ENCODE data around the gene TCF4. TPM values are rescaled to one million over a fixed set of nuclear protein-coding genes. Genes with fewer than 3 reads are reported as not detected.

TCF4 gene
- total RNA-seq, 1 donor from 2014 or later: 143 TPM

DNA sequence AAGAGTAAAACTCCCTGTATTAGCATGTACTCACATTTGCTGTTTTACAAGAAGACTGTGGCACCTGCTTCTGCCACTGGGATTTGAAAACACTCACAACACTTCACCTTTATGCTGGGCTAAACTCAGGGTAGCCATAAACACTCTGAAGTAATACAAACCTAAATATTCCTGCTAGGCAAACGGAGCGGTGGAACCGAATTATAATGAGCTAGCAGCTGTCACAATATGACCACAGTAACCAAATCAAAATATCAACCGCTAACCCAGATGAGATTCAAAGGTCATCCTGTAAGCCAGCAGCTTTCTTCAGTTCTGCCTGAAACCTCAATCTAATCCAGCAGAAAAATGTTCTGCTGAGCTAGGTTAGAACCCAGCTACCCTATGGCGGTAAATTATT is 132.1 kb downstream of the TCF4 start:
- no peak overlapping the region for H3K4me3 ChIP-seq
- H3K4me1 ChIP-seq: no peaks in the 10 kb centered on the region
- H3K27me3 ChIP-seq: no peaks in the 10 kb centered on the region
- DNase-seq (no peak), ATAC-seq (no peak)
- H3K27ac ChIP-seq: no peak overlapping the region
- TF ChIP-seq, protein P1, sequence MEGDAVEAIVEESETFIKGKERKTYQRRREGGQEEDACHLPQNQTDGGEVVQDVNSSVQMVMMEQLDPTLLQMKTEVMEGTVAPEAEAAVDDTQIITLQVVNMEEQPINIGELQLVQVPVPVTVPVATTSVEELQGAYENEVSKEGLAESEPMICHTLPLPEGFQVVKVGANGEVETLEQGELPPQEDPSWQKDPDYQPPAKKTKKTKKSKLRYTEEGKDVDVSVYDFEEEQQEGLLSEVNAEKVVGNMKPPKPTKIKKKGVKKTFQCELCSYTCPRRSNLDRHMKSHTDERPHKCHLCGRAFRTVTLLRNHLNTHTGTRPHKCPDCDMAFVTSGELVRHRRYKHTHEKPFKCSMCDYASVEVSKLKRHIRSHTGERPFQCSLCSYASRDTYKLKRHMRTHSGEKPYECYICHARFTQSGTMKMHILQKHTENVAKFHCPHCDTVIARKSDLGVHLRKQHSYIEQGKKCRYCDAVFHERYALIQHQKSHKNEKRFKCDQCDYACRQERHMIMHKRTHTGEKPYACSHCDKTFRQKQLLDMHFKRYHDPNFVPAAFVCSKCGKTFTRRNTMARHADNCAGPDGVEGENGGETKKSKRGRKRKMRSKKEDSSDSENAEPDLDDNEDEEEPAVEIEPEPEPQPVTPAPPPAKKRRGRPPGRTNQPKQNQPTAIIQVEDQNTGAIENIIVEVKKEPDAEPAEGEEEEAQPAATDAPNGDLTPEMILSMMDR (IDR thresholded peaks at IDR 0.05): no peak
- H3K36me3 ChIP-seq: no peaks in the 10 kb centered on the region
- intact Hi-C loops (cut with DNase I): no loop called here
- H3K9me3 ChIP-seq: no peaks in the 10 kb centered on the region

DNA sequence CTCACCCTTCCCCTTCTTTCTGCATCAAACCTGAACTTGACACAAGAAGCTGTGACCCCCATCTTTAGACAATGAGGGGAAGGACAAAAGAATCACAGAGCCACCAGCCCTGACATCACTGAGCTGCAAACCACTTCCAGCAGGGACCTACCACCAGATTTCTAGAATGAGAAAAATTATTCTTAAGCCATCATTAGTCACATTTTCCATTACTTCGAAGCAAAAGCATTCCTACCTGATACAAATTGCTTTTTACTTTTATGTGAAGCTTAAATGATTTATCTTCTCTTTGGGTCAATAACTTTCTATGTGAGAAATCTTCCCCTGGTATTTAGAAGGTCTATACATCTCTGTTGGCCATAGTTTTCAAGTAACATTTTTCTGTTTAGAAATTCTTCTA is 134.8 kb downstream of the TCF4 start:
- no peak overlapping the region for H3K27ac ChIP-seq
- no peaks in the 10 kb centered on the region for H3K4me1 ChIP-seq
- no peaks in the 10 kb centered on the region for H3K27me3 ChIP-seq
- no peaks in the 10 kb centered on the region for H3K9me3 ChIP-seq
- ATAC-seq (no peak), DNase-seq (no peak)
- intact Hi-C loops (cut with DNase I): no loop called here
- H3K36me3 ChIP-seq: no peaks in the 10 kb centered on the region
- TF ChIP-seq, protein P1 (IDR thresholded peaks at IDR 0.05): no peak
- no peak overlapping the region for H3K4me3 ChIP-seq

DNA sequence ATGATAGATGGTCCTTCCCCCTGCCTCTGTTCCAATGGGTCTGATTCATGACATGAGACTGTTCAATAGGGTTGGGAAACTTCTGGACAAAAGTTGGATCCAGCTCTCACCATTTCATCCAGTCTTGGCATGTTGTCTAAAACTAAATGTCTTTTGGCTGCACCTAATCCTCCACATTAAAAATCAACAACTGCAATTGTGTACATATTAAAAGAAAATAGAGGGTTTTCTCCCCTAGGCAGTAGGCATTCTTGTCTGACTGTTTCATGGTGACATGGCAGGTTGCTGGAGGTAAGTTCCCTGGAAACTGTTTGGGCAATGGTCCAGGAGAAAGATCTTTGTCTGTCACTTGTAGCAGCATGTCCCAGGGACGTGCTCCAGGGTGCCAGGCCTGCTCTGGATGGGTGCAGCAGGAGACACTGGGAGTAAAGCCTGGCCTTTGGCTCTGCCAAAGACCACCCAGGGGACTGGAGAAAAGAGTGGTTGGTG is 135.8 kb downstream of the TCF4 start:
- intact Hi-C loops (cut with DNase I): no loop called here
- TF ChIP-seq, protein P1 (IDR thresholded peaks at IDR 0.05): no peak
- DNase-seq (no peak), ATAC-seq (no peak)
- Histone ChIP-seq H3K36me3 (no peaks in the 10 kb centered on the region), H3K27ac (no peak overlapping the region), H3K9me3 (no peaks in the 10 kb centered on the region), H3K4me1 (no peaks in the 10 kb centered on the region), H3K27me3 (no peaks in the 10 kb centered on the region), H3K4me3 (no peak overlapping the region)

DNA sequence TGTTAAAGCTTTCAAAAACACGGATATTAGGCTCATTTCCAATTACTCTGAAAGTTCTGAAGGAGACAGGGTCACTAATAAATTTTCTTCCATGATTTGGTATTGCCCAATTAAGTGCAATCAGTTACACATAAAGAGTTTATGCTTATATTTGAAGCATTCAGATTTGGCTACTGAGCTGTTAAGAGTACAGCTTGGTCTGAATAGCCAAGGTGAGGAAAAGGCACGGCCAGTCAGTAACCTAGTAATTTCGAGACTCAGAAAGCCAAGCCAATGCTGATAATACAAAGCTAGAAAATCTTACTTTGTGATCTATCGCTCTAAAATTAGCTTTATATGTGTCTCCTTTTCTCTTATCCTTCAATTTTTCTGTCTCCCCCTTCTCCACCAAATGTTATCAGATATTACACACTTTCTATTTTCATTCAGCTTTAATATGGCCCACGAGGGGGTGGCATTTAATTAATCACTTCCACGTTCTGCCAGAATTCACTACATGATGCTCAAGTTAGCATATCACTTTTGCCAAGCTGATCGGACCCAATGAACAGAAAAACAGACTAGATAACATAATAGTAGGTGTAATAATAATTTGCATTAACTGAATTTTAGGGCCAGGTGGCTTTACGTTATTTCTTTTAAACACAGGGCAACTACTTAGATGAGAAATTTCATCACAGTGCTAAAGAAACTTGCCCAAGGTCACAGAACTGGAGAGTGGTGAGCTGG is 138.4 kb downstream of the TCF4 start:
- Histone ChIP-seq H3K27ac (no peak overlapping the region), H3K9me3 (no peaks in the 10 kb centered on the region), H3K27me3 (no peaks in the 10 kb centered on the region), H3K4me1 (no peaks in the 10 kb centered on the region), H3K4me3 (no peak overlapping the region), H3K36me3 (no peaks in the 10 kb centered on the region)
- intact Hi-C loops (cut with DNase I): no loop called here
- no peak for DNase-seq
- TF ChIP-seq, protein P1 (IDR thresholded peaks at IDR 0.05): no peak
- no peak for ATAC-seq

DNA sequence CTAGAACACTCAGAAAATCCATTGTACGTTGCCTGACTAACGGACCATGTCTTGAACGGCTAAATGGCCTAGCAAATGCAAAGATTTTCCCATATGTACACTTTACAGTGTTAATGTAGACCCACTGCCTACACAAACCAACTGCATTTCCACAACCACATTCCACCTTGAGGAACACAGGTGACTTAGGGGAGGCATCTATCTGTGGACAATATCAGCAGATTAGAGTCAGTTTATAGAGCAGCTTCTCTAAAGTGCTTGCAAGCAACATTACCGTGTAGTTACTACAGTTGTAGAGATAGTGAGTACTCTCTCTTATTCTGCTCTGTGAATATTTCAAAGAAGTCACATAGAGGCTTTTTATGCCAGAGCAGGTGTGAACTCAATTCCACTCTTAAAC is 139.6 kb downstream of the TCF4 start:
- TF ChIP-seq, protein P1 (IDR thresholded peaks at IDR 0.05): no peak
- no peak for DNase-seq
- Histone ChIP-seq H3K9me3 (no peaks in the 10 kb centered on the region), H3K36me3 (no peaks in the 10 kb centered on the region), H3K4me1 (no peaks in the 10 kb centered on the region), H3K27ac (no peak overlapping the region), H3K4me3 (no peak overlapping the region), H3K27me3 (no peaks in the 10 kb centered on the region)
- intact Hi-C loops (cut with DNase I): no loop called here
- ATAC-seq: no peak

DNA sequence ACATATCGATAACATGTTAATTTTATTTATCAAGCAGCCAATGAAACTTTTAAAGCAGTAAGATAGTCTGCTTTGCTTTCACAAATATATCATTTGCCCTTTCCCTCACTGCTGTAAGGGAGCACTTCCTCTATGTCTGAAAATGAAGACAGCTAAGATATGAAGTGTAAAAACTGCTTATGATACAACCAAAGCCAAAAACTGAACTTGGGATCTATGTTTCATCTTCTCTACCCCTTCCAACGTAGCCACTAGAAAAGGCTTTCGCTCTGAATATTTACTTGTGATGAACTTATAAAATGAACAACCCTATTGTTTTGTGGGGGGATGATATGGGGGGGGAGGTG is 140.3 kb downstream of the TCF4 start:
- H3K27ac ChIP-seq: no peak overlapping the region
- H3K4me1 ChIP-seq: no peaks in the 10 kb centered on the region
- intact Hi-C loops (cut with DNase I): no loop called here
- DNase-seq (no peak), ATAC-seq (no peak)
- TF ChIP-seq, protein P1 (IDR thresholded peaks at IDR 0.05): no peak
- no peaks in the 10 kb centered on the region for H3K36me3 ChIP-seq
- H3K9me3 ChIP-seq: no peaks in the 10 kb centered on the region
- H3K4me3 ChIP-seq: no peak overlapping the region
- H3K27me3 ChIP-seq: no peaks in the 10 kb centered on the region
